WTC11 (cell line): ENCODE results near the gene BAIAP2L1. TPM values are rescaled to one million over a fixed set of nuclear protein-coding genes. Genes with fewer than 3 reads are reported as not detected.

ENCODE experiments used
- ATAC-seq: fragments of 200-7000 bp; cut with Tn5 transposase; 2 replicates; pipeline ENCODE4 v1.10.0; 2021; ENCODE audit warnings: mild to moderate bottlenecking, moderate library complexity
- CTCF ChIA-PET: fragments of 300-600 bp; sonication (Branson Sonifier 250); formaldehyde crosslinking; loops from one replicate; lab custom pipeline; 2021; ENCODE audit warnings: antibody characterized with exemption; lab: Charles Lee
- POLR2A ChIA-PET: fragments of 350-600 bp; sonication (Branson Sonifier 250); formaldehyde crosslinking; loops from one replicate; lab custom pipeline; 2021; ENCODE audit warnings: antibody characterized with exemption; lab: Charles Lee
- DNase-seq: peaks from one replicate; pipeline ENCODE4 v3.0.0; 2021; ENCODE audit warnings: low spot score
- H3K27ac Mint-ChIP-seq: 2 replicates; pipeline ENCODE4 v1.8.0; 2021; ENCODE audit warnings: mixed read lengths
- H3K27me3 Mint-ChIP-seq: 2 replicates; pipeline ENCODE4 v1.8.0; 2021; ENCODE audit warnings: low read depth, mild to moderate bottlenecking, moderate library complexity, mixed read lengths
- H3K36me3 Mint-ChIP-seq: 2 replicates; pipeline ENCODE4 v1.8.0; 2021; ENCODE audit warnings: mixed read lengths
- H3K4me1 Mint-ChIP-seq: 2 replicates; pipeline ENCODE4 v1.8.0; 2022; ENCODE audit warnings: mixed read lengths
- H3K4me3 Mint-ChIP-seq: 2 replicates; pipeline ENCODE4 v1.8.0; 2021; ENCODE audit warnings: mild to moderate bottlenecking, moderate library complexity, mixed read lengths
- H3K9me3 Mint-ChIP-seq: 2 replicates; pipeline ENCODE4 v1.8.0; 2021; ENCODE audit warnings: mixed read lengths
- CREM ChIP-seq: sonication (generic); formaldehyde crosslinking; IDR thresholded peaks from 2 replicates; pipeline ENCODE4 v1.8.1; 2022; ENCODE audit warnings: mild to moderate bottlenecking, missing genetic modification reagents, moderate library complexity
- JAZF1 ChIP-seq: fragments of 250-450 bp; sonication (Bioruptor Pico); IDR thresholded peaks from 2 replicates; pipeline ENCODE4 v1.9.0; 2021; ENCODE audit warnings: moderate library complexity, mild to moderate bottlenecking, inconsistent platforms
- MYBL2 ChIP-seq: sonication (generic); formaldehyde crosslinking; IDR thresholded peaks from 2 replicates; pipeline ENCODE4 v1.8.1; 2023; ENCODE audit warnings: mild to moderate bottlenecking, moderate library complexity, missing genetic modification reagents
- NFYB ChIP-seq: sonication (generic); formaldehyde crosslinking; conservative IDR thresholded peaks from 2 replicates; pipeline ENCODE4 v1.8.0; 2022; ENCODE audit warnings: low read depth, missing genetic modification reagents
- NR2C2 ChIP-seq: sonication (generic); formaldehyde crosslinking; IDR thresholded peaks from 2 replicates; pipeline ENCODE4 v1.8.0; 2022; ENCODE audit warnings: mild to moderate bottlenecking, missing genetic modification reagents
- OVOL2 ChIP-seq: fragments of 250-450 bp; sonication (Bioruptor Pico); IDR thresholded peaks from 2 replicates; pipeline ENCODE4 v1.9.0; 2021; ENCODE audit warnings: mild to moderate bottlenecking, borderline replicate concordance
- RELA ChIP-seq: sonication (generic); formaldehyde crosslinking; IDR thresholded peaks from 2 replicates; pipeline ENCODE4 v1.8.1; 2022; ENCODE audit warnings: missing genetic modification reagents, mild to moderate bottlenecking, borderline replicate concordance
- TP53 ChIP-seq: sonication (generic); formaldehyde crosslinking; IDR thresholded peaks from 2 replicates; pipeline ENCODE4 v1.8.1; 2023; ENCODE audit warnings: mild to moderate bottlenecking, missing genetic modification reagents
- ZNF121 ChIP-seq: sonication (generic); formaldehyde crosslinking; IDR thresholded peaks from 2 replicates; pipeline ENCODE4 v1.8.0; 2023; ENCODE audit warnings: missing genetic modification reagents
- ZNF232 ChIP-seq: sonication (generic); formaldehyde crosslinking; IDR thresholded peaks from 2 replicates; pipeline ENCODE4 v1.8.0; 2022; ENCODE audit warnings: mild to moderate bottlenecking, missing genetic modification reagents
- ZNF423 ChIP-seq: fragments of 250-450 bp; sonication (Bioruptor Pico); IDR thresholded peaks from 2 replicates; pipeline ENCODE4 v2.1.2; 2022; ENCODE audit warnings: mild to moderate bottlenecking, moderate library complexity
- total RNA-seq: library from RNA; stranded (reverse); gene quantifications from 3 replicates; pipeline ENCODE4 v1.2.3, GENCODE V29; 2021
- TF ChIP-seq, protein P1 (sequence below): sonication (generic); formaldehyde crosslinking; IDR thresholded peaks from 2 replicates; pipeline ENCODE4 v1.8.1; 2022; ENCODE audit warnings: mild to moderate bottlenecking, missing genetic modification reagents, moderate library complexity, borderline replicate concordance
- TF ChIP-seq, protein P2 (sequence below): sonication (generic); formaldehyde crosslinking; IDR thresholded peaks from 2 replicates; pipeline ENCODE4 v1.8.0; 2023; ENCODE audit warnings: mild to moderate bottlenecking, missing genetic modification reagents
- TF ChIP-seq, protein P3 (sequence below): fragments of 250-450 bp; sonication (Bioruptor Pico); IDR thresholded peaks from 2 replicates; pipeline ENCODE4 v1.9.0; 2021; ENCODE audit warnings: mild to moderate bottlenecking
- TF ChIP-seq, protein P4 (sequence below): fragments of 250-450 bp; sonication (Bioruptor Pico); conservative IDR thresholded peaks from 2 replicates; pipeline ENCODE4 v1.9.0; 2021; ENCODE audit warnings: mild to moderate bottlenecking
- TF ChIP-seq, protein P5 (sequence below): fragments of 250-450 bp; sonication (Bioruptor Pico); IDR thresholded peaks from 2 replicates; pipeline ENCODE4 v1.9.0; 2021; ENCODE audit warnings: moderate library complexity, mild to moderate bottlenecking, inconsistent platforms, borderline replicate concordance
- TF ChIP-seq, protein P6 (sequence below): sonication (generic); formaldehyde crosslinking; IDR thresholded peaks from 2 replicates; pipeline ENCODE4 v1.8.1; 2023; ENCODE audit warnings: mild to moderate bottlenecking, missing genetic modification reagents, borderline replicate concordance

The BAIAP2L1 gene
- total RNA-seq, 1 experiment from 2014 or later: 37.5 TPM

DNA sequence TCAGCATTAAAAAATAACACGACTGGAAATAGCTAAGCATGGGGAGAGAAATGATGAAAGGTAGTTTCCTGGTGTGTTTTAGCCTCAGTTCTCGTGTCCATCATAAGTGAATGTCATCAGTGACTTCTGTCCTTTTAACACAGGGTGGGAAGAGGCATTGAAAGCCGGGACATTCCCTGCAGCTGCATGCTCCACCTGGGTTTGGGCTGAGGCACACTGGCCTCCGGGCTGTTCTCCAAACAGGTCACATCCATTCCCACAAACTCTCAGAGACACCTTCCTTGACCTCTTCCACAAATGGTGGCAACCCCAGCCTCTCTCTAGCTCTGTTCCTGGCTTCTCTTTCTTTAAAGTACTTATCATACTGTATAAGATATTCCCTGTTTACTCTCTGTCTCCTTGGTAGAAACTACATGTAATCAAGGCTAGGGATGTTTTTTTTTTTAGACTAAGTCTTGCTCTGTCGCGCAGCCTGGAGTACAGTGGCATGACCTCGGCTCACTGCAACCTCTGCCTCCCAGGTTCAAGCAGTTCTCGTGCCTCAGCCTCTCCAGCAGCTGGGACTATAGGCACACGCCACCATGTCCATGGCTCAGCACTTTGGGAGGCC, 22.6 kb downstream of the BAIAP2L1 start (continued):
- TF ChIP-seq, protein P1, sequence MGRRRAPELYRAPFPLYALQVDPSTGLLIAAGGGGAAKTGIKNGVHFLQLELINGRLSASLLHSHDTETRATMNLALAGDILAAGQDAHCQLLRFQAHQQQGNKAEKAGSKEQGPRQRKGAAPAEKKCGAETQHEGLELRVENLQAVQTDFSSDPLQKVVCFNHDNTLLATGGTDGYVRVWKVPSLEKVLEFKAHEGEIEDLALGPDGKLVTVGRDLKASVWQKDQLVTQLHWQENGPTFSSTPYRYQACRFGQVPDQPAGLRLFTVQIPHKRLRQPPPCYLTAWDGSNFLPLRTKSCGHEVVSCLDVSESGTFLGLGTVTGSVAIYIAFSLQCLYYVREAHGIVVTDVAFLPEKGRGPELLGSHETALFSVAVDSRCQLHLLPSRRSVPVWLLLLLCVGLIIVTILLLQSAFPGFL (CRISPR knock-in tag): no peak
- TF ChIP-seq, protein P2, sequence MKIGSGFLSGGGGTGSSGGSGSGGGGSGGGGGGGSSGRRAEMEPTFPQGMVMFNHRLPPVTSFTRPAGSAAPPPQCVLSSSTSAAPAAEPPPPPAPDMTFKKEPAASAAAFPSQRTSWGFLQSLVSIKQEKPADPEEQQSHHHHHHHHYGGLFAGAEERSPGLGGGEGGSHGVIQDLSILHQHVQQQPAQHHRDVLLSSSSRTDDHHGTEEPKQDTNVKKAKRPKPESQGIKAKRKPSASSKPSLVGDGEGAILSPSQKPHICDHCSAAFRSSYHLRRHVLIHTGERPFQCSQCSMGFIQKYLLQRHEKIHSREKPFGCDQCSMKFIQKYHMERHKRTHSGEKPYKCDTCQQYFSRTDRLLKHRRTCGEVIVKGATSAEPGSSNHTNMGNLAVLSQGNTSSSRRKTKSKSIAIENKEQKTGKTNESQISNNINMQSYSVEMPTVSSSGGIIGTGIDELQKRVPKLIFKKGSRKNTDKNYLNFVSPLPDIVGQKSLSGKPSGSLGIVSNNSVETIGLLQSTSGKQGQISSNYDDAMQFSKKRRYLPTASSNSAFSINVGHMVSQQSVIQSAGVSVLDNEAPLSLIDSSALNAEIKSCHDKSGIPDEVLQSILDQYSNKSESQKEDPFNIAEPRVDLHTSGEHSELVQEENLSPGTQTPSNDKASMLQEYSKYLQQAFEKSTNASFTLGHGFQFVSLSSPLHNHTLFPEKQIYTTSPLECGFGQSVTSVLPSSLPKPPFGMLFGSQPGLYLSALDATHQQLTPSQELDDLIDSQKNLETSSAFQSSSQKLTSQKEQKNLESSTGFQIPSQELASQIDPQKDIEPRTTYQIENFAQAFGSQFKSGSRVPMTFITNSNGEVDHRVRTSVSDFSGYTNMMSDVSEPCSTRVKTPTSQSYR (CRISPR knock-in tag): no peak
- TF ChIP-seq NR2C2 (CRISPR knock-in tag): no peak

DNA sequence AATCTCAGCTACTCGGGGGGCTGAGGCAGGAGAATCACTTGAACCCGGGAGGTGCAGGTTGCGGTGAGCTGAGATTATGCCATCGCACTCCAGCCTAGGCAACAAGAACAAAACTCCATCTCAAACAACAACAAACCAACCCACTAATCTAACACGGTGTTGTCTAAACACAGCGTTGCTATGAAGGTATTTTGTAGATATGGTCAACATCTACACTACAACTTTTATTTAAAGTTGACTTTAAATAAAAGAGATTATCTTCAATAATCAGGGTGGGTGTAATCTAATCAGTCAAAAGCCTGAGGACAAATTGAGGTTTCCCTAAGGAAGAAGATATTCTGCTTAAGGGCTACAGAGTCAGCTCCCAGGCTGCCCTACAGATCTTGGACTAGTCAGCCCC, 24.2 kb downstream of the BAIAP2L1 start:
- Mint-ChIP-seq H3K4me1 (no peaks in the 10 kb centered on the region), H3K9me3 (no peaks in the 10 kb centered on the region; the same call in 1 of the 2 replicates), H3K36me3 (peaks cover 9% of the 10 kb centered on the region), H3K27ac (no peak overlapping the region), H3K4me3 (no peak overlapping the region), H3K27me3 (no peaks in the 10 kb centered on the region)
- DNase-seq: no peak
- CTCF ChIA-PET: interaction anchor here (0.6 to 1.6 kb wide), 3 partner anchors 16 to 53 kb away, joined by 3 to 5 read pairs (median 3); no protein-coding TSS in a partner anchor
- ATAC-seq: no peak
- POLR2A ChIA-PET: no interaction called here
- TF ChIP-seq, protein P3, sequence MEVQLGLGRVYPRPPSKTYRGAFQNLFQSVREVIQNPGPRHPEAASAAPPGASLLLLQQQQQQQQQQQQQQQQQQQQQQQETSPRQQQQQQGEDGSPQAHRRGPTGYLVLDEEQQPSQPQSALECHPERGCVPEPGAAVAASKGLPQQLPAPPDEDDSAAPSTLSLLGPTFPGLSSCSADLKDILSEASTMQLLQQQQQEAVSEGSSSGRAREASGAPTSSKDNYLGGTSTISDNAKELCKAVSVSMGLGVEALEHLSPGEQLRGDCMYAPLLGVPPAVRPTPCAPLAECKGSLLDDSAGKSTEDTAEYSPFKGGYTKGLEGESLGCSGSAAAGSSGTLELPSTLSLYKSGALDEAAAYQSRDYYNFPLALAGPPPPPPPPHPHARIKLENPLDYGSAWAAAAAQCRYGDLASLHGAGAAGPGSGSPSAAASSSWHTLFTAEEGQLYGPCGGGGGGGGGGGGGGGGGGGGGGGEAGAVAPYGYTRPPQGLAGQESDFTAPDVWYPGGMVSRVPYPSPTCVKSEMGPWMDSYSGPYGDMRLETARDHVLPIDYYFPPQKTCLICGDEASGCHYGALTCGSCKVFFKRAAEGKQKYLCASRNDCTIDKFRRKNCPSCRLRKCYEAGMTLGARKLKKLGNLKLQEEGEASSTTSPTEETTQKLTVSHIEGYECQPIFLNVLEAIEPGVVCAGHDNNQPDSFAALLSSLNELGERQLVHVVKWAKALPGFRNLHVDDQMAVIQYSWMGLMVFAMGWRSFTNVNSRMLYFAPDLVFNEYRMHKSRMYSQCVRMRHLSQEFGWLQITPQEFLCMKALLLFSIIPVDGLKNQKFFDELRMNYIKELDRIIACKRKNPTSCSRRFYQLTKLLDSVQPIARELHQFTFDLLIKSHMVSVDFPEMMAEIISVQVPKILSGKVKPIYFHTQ: no peak
- TF ChIP-seq JAZF1 (no peak), MYBL2 (no peak), RELA (CRISPR knock-in tag) (no peak), TP53 (no peak), CREM (CRISPR knock-in tag) (no peak), ZNF232 (CRISPR knock-in tag) (no peak), OVOL2 (CRISPR knock-in tag) (no peak), ZNF423 (CRISPR knock-in tag) (no peak), NFYB (CRISPR knock-in tag) (no peak), ZNF121 (CRISPR knock-in tag) (no peak)
- TF ChIP-seq, protein P4, sequence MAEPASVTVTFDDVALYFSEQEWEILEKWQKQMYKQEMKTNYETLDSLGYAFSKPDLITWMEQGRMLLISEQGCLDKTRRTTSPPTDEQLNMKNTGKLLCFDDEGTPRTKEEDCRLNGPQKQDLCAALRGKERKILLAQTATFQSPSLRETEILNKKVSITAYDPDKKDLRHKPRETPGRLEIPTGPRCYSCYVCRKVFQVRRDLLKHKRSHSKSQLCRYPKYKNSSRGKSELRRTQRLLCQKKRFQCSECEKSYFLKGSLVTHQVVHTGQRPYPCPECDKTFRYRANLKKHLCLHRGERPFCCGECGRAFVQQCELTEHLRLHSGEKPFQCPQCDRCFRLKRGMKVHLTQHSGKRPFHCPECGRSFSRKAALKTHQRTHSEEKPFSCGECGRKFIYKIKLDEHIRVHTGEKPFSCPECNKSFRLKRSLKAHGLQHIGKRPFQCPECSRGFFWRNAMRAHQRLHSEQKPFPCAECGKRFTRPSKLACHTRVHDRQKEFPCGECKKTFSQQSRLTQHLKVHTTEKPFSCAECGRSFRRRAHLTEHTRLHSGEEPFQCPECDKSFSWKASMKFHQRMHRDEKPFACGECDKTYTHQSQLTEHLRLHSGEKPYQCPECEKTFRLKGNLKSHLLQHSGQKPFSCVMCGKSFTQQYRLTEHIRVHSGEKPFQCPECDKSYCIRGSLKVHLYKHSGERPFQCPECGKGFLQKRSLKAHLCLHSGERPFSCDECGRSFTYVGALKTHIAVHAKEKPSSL: no peak
- TF ChIP-seq, protein P5, sequence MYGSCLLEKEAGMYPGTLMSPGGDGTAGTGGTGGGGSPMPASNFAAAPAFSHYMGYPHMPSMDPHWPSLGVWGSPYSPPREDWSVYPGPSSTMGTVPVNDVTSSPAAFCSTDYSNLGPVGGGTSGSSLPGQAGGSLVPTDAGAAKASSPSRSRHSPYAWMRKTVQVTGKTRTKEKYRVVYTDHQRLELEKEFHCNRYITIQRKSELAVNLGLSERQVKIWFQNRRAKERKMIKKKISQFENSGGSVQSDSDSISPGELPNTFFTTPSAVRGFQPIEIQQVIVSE: no peak
- TF ChIP-seq, protein P6, sequence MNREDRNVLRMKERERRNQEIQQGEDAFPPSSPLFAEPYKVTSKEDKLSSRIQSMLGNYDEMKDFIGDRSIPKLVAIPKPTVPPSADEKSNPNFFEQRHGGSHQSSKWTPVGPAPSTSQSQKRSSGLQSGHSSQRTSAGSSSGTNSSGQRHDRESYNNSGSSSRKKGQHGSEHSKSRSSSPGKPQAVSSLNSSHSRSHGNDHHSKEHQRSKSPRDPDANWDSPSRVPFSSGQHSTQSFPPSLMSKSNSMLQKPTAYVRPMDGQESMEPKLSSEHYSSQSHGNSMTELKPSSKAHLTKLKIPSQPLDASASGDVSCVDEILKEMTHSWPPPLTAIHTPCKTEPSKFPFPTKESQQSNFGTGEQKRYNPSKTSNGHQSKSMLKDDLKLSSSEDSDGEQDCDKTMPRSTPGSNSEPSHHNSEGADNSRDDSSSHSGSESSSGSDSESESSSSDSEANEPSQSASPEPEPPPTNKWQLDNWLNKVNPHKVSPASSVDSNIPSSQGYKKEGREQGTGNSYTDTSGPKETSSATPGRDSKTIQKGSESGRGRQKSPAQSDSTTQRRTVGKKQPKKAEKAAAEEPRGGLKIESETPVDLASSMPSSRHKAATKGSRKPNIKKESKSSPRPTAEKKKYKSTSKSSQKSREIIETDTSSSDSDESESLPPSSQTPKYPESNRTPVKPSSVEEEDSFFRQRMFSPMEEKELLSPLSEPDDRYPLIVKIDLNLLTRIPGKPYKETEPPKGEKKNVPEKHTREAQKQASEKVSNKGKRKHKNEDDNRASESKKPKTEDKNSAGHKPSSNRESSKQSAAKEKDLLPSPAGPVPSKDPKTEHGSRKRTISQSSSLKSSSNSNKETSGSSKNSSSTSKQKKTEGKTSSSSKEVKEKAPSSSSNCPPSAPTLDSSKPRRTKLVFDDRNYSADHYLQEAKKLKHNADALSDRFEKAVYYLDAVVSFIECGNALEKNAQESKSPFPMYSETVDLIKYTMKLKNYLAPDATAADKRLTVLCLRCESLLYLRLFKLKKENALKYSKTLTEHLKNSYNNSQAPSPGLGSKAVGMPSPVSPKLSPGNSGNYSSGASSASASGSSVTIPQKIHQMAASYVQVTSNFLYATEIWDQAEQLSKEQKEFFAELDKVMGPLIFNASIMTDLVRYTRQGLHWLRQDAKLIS: no peak
- TF ChIP-seq, protein P2 (CRISPR knock-in tag): no peak
